Small intestine (tissue), 7 donors: ENCODE measurements around the gene SEMA4G. TPM values are rescaled to one million over a fixed set of nuclear protein-coding genes. Genes with fewer than 3 reads are reported as not detected.

Source experiments
- DNase-seq, 2 donors: peaks; one replicate each; pipeline versions ENCODE4 v3.0.0 to v3.0.0-alpha.2; 2013
- FAIRE-seq: peaks from 2 replicates; lab custom pipeline; 2012; peaks lifted over from hg19 to GRCh38; lab: Jason Lieb, UNC
- H3K27ac ChIP-seq, 3 donors: one replicate each; pipeline ENCODE4 v1.5.1; 2013; ENCODE audit warnings: low read length in 2 of 3, mild to moderate bottlenecking in 2 of 3, control low read depth in 1 of 3, inconsistent platforms in 1 of 3, low read depth in 1 of 3, moderate library complexity in 1 of 3
- H3K27me3 ChIP-seq, 3 donors: one replicate each; pipeline ENCODE4 v1.6.1; 2013; ENCODE audit warnings: low read length in 3 of 3, inconsistent platforms in 1 of 3; ENCODE audit not compliant: control insufficient read depth in 3 of 3, insufficient read depth in 3 of 3
- H3K36me3 ChIP-seq, 3 donors: one replicate each; pipeline ENCODE4 v1.6.1; 2013; ENCODE audit warnings: low read length in 3 of 3, inconsistent platforms in 1 of 3, low read depth in 1 of 3, mild to moderate bottlenecking in 1 of 3, moderate library complexity in 1 of 3; ENCODE audit not compliant: control insufficient read depth in 3 of 3, insufficient read depth in 2 of 3
- H3K4me1 ChIP-seq, 3 donors: one replicate each; pipeline ENCODE4 v1.6.1; 2013; ENCODE audit warnings: low read length in 2 of 3, inconsistent platforms in 1 of 3, low read depth in 1 of 3, mild to moderate bottlenecking in 1 of 3, moderate library complexity in 1 of 3; ENCODE audit not compliant: control insufficient read depth in 3 of 3, insufficient read depth in 2 of 3
- H3K4me3 ChIP-seq, 3 donors: one replicate each; pipeline ENCODE4 v1.5.1; 2013; ENCODE audit warnings: low read length in 3 of 3, control low read depth in 1 of 3, inconsistent platforms in 1 of 3, low read depth in 1 of 3, mild to moderate bottlenecking in 1 of 3, moderate library complexity in 1 of 3
- H3K9me3 ChIP-seq, 2 donors: one replicate each; pipeline ENCODE4 v1.6.1; 2013; ENCODE audit warnings: low read depth in 1 of 2, low read length in 1 of 2; ENCODE audit not compliant: control insufficient read depth in 2 of 2, insufficient read depth in 1 of 2
- WGBS, 3 donors: extraction: QIAGEN DNeasy Blood & Tissue Kit; methylation state at CpG; one replicate each; pipeline ENCODE4 v1.1.7; 2013; 5-methylcytosine and 5-hydroxymethylcytosine counted together
- polyA plus RNA-seq, 4 donors: library from polyadenylated mRNA; stranded (reverse) in 3 of 4; unstranded in 1 of 4; fragments of 200-250 nt in 3 of 4; fragments of 120-200 nt in 1 of 4; gene quantifications; one replicate each; pipeline versions ENCODE4 v1.2.1 to v1.2.3, GENCODE V29; 2013
- donor health status: healthy with polysubstance abuse.
- donor health status: control.
- donor health status: control.
- donor health status: Bipolar disorder and iron deficiency.
- donor health status: healthy.

SEMA4G gene
- polyA plus RNA-seq, 4 donors: 44.9 to 153 (median 104) TPM

- Histone ChIP-seq H3K36me3 (peaks cover 8 to 87% (median 13%) of the 10 kb centered on the region in 3 donors), H3K9me3 (no peaks in the 10 kb centered on the region), H3K27me3 (no peaks in the 10 kb centered on the region), H3K4me3 (no peak overlapping the region), H3K27ac (no peak overlapping the region), H3K4me1 (peaks cover 0 to 12% (median under 1%) of the 10 kb centered on the region in 3 donors)
- no peak for FAIRE-seq
- 84 to 86% (median 85%) methylated on average over 5 of the region's 5 CpGs for WGBS, 3 donors
- no peak for DNase-seq
Measured at GRCh38 chr10:100981178-100981772, 12.0 kb downstream of the SEMA4G start.

- H3K4me1 ChIP-seq: peaks cover 3 to 21% (median 4%) of the 10 kb centered on the region in 3 donors
- DNase-seq (no peak), FAIRE-seq (no peak)
- H3K27ac ChIP-seq: no peak overlapping the region
- H3K4me3 ChIP-seq: no peak overlapping the region
- H3K27me3 ChIP-seq: no peaks in the 10 kb centered on the region
- WGBS, 3 donors: 88 to 91% (median 90%) methylated on average over 24 of the region's 24 CpGs
- H3K9me3 ChIP-seq: no peaks in the 10 kb centered on the region
- H3K36me3 ChIP-seq: peaks cover 4 to 77% (median 12%) of the 10 kb centered on the region in 3 donors
Measured at GRCh38 chr10:100982916-100983830, 13.9 kb downstream of the SEMA4G start.

DNA sequence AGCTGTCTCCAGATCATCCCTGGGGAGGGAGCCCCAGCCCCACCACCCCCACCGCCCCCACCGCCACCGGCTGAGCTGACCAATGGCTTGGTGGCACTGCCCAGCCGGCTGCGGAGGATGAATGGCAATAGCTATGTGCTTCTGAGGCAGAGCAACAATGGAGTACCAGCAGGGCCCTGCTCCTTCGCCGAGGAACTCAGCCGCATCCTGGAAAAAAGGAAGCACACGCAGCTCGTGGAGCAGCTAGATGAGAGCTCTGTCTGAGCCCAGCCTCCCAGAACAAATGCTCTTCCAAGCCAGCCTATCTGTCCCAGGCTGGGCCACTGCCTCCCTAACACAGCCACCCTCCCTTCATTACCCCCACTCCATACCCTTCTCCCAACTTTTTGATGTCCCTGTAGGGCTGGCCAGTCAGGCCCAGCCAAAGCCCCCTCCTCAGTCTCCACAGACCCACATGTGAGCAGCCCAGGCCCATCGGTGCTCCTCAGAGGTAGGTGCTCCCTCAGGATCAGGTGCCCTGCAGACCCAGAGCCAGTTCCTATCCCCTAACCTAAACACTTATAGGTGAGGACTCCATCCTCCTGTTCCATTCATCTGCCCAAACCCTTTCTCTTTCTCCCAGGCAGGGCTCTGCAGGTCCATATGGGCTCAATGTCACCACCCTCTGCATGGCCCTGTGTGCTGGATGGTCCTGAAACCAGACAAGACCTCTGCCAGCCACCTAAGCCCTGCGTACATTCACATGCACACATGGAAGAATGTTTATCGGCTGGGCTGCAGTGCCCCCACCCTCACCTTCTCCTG lies 14.8 kb downstream of the SEMA4G start:
- Histone ChIP-seq H3K36me3 (peaks cover 2 to 77% (median 7%) of the 10 kb centered on the region in 3 donors), H3K27me3 (no peaks in the 10 kb centered on the region), H3K27ac (no peak overlapping the region), H3K9me3 (no peaks in the 10 kb centered on the region), H3K4me1 (peaks cover 3 to 28% (median 5%) of the 10 kb centered on the region in 3 donors), H3K4me3 (no peak overlapping the region)
- FAIRE-seq (no peak), DNase-seq (no peak)
- 84 to 89% (median 87%) methylated on average over 10 to 13 of the region's 13 CpGs for WGBS, 3 donors

GRCh38 chr10:100984672-100985177 lies 15.4 kb downstream of the SEMA4G start:
- Histone ChIP-seq H3K27me3 (no peaks in the 10 kb centered on the region), H3K27ac (no peak overlapping the region), H3K36me3 (peaks cover 2 to 77% (median 7%) of the 10 kb centered on the region in 3 donors), H3K4me3 (no peak overlapping the region), H3K9me3 (no peaks in the 10 kb centered on the region), H3K4me1 (peaks cover 3 to 28% (median 5%) of the 10 kb centered on the region in 3 donors)
- no peak for FAIRE-seq
- 60 to 82% (median 76%) methylated on average over 2 of the region's 2 CpGs for WGBS, 3 donors
- DNase-seq: no peak

DNA sequence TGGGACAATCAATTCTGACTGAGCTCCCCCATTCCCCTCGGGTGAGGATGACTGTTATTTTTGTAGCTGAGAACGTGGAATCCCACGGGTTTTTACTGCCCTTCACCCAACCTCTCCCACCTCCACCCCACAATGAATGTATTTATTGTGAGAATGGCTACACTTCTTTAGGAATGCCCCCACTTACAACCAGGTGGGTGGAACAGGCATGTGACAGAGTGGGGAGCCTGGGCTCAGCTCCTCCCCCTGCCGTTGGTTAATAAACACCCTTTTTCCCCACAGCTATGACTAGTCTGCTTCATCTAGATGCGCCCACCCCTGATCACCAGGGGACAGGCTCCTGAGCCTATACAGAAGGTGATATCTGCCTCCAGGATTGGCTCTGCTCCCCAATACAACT lies 16.0 kb downstream of the SEMA4G start:
- no peaks in the 10 kb centered on the region for H3K27me3 ChIP-seq
- 43 to 62% (median 45%) methylated on average over 5 of the region's 5 CpGs for WGBS, 3 donors
- no peak for FAIRE-seq
- peaks cover 3 to 28% (median 5%) of the 10 kb centered on the region in 3 donors for H3K4me1 ChIP-seq
- H3K36me3 ChIP-seq: peaks cover 2 to 77% (median 7%) of the 10 kb centered on the region in 3 donors
- H3K27ac ChIP-seq: peak overlapping the region in 1 of 3 donors; percentile 12
- no peak overlapping the region for H3K4me3 ChIP-seq
- H3K9me3 ChIP-seq: no peaks in the 10 kb centered on the region
- peak in 1 of 2 donors; percentile 54 for DNase-seq

- Histone ChIP-seq H3K27ac (peak overlapping the region in 2 of 3 donors; percentile 67 to 77), H3K4me3 (peak overlapping the region; percentile 80 to 92 (median 89)), H3K36me3 (peaks cover 2 to 82% (median 4%) of the 10 kb centered on the region in 3 donors), H3K27me3 (no peaks in the 10 kb centered on the region), H3K9me3 (no peaks in the 10 kb centered on the region), H3K4me1 (peaks cover 3 to 28% (median 5%) of the 10 kb centered on the region in 3 donors)
- WGBS, 3 donors: 7 to 16% (median 15%) methylated on average over 16 to 17 of the region's 17 CpGs
- no peak for FAIRE-seq
- DNase-seq: no peak
Measured at GRCh38 chr10:100986623-100986951, 17.3 kb downstream of the SEMA4G start.

DNA sequence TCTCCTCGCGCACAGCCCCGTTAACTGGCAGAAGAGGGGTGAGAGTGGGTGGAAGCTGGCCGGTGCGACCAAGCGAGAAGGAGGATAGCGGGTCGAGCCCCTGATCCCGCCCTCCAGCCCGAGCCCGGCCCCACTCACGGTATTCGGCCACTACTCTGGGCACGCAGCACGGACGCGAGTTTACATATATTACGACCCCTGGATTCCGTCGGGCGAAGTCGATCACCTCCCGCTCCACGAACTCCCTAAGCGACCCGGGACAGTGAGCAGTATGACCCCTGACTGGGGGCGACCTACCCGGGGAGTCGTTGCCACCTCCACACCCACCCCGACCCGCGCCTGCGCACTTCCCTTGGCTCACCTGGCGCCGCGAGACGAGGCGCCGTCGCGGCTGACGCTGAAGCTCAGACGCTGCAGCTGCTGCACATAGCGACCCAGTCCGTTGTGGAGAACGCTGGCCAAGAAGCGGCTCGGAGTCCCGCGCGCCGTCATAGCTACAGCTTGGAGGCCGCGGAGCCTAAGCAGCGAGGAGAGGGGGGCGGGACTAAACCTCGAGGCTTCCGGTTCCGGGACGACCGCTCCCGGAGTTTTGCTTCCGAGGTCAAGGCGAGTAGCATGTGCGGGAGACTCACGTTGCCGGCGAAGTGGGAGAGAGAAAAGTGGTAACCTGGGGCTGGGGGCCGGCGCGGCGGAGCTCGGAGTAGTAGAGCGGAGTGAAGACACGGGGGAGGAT lies 17.8 kb downstream of the SEMA4G start, which contains the start of the genes MRPL43 and TWNK:
Gene MRPL43 (minus strand): TSS at position 546 of the 733 bp plus-strand sequence. CDS start 54 bp downstream, at position 492.
Gene TWNK (plus strand): TSS at position 592 of the 733 bp plus-strand sequence. CDS start 668 bp downstream, outside the sequence.
- peak within 1 kb of the TSS; percentile 80 to 92 (median 89) for H3K4me3 ChIP-seq
- H3K4me1 ChIP-seq: peaks cover 3 to 28% (median 5%) of the 10 kb centered on the region in 3 donors
- FAIRE-seq (no peak), DNase-seq (peak; percentile 84 to 94)
- no peaks in the 10 kb centered on the region for H3K9me3 ChIP-seq
- no peaks in the 10 kb centered on the region for H3K27me3 ChIP-seq
- H3K36me3 ChIP-seq: peaks cover 2 to 77% (median 4%) of the 10 kb centered on the region in 3 donors
- peak within 1 kb of the TSS; percentile 67 to 83 (median 77) for H3K27ac ChIP-seq
- 0 to 1% (median 1%) methylated on average over 61 to 75 of the region's 75 CpGs for WGBS, 3 donors
